K562 treated with DMSO at 1 percent for 24 hours (cell line): ENCODE measurements around the gene C2. TPM values are rescaled to one million over a fixed set of nuclear protein-coding genes. Genes with fewer than 3 reads are reported as not detected.

Experiments
- total RNA-seq: library from RNA; unstranded; fragments of 300-600 nt; gene quantifications from 2 replicates; pipeline ENCODE4 v1.2.3, GENCODE V29; 2022; ENCODE audit warnings: low read depth; ENCODE audit not compliant: insufficient read depth

C2 gene
- 7.2 and 10.1 TPM in 2 replicates for total RNA-seq

GRCh38 chr6:31927242-31927862 lies at the start of gene C2:
Gene C2, plus strand, starts transcription at chr6:31927717. Its CDS starts 36 bp downstream, at chr6:31927753.

GRCh38 chr6:31878726-31879125 lies 48.8 kb upstream of the C2 start, which contains the start of gene SLC44A4:
Gene SLC44A4, minus strand, starts transcription at chr6:31878997. Its CDS starts 17 bp downstream, at chr6:31878980.

GRCh38 chr6:31897612-31898382 lies 29.7 kb upstream of the C2 start, which contains the start of gene EHMT2:
Gene EHMT2, minus strand, starts transcription at chr6:31897698. Its CDS starts 21 bp downstream, at chr6:31897677.

GRCh38 chr6:31901953-31902643 lies 25.4 kb upstream of the C2 start, which contains the start of gene ZBTB12:
Gene ZBTB12, minus strand, starts transcription at chr6:31902086. Its CDS starts 781 bp downstream, at chr6:31901305.

GRCh38 chr6:31945507-31946369 lies 18.2 kb downstream of the C2 start, which contains the start of gene CFB:
Gene CFB, plus strand, starts transcription at chr6:31946095. Its CDS starts 127 bp downstream, at chr6:31946222.

GRCh38 chr6:31958741-31959739 lies 31.5 kb downstream of the C2 start, which contains the start of the genes NELFE and SKIC2:
Gene NELFE, minus strand, starts transcription at chr6:31958971. Its CDS starts 525 bp downstream, at chr6:31958446.
Gene SKIC2, plus strand, starts transcription at chr6:31959175. Its CDS starts 18 bp downstream, at chr6:31959193.

GRCh38 chr6:31971993-31972708 lies 44.6 kb downstream of the C2 start, which contains the start of gene DXO:
Gene DXO, minus strand, starts transcription at chr6:31972138. Its CDS starts 463 bp downstream, at chr6:31971675.

GRCh38 chr6:31981744-31982143 lies 54.2 kb downstream of the C2 start, which contains the start of gene C4A:
Gene C4A, plus strand, starts transcription at chr6:31982057. Its CDS starts 51 bp downstream, at chr6:31982108.

Other genes with a start within 250 kb of the C2 start
- gene LY6G5C, start 246.7 kb upstream of the C2 start, total RNA-seq = 0.45 TPM in 1 of 2 replicates, not detected in the other
- 104 and 110 TPM in 2 replicates for gene ABHD16A, start 224.4 kb upstream of the C2 start, total RNA-seq
- gene LY6G6F, start 220.9 kb upstream of the C2 start, total RNA-seq = not detected in 2 replicates
- gene LY6G6D, start 212.4 kb upstream of the C2 start, total RNA-seq = not detected in 2 replicates
- not detected in 2 replicates for gene LY6G6C, start 206.0 kb upstream of the C2 start, total RNA-seq
- not detected in 2 replicates for gene MPIG6B, start 204.3 kb upstream of the C2 start, total RNA-seq
- gene DDAH2, start 198.4 kb upstream of the C2 start, total RNA-seq = 60.3 and 69.2 TPM in 2 replicates
- gene CLIC1, start 191.2 kb upstream of the C2 start, total RNA-seq = 1,325 and 1,384 TPM in 2 replicates
- 31.2 and 34.8 TPM in 2 replicates for gene MSH5, start 187.7 kb upstream of the C2 start, total RNA-seq
- gene SAPCD1, start 165.1 kb upstream of the C2 start, total RNA-seq = 4.5 and 5.1 TPM in 2 replicates
- 5.7 and 7.6 TPM in 2 replicates for gene VWA7, start 150.4 kb upstream of the C2 start, total RNA-seq
- 128 and 134 TPM in 2 replicates for gene VARS1, start 132.0 kb upstream of the C2 start, total RNA-seq
- 164 and 168 TPM in 2 replicates for gene LSM2, start 120.8 kb upstream of the C2 start, total RNA-seq
- 4.2 and 4.5 TPM in 2 replicates for gene HSPA1L, start 112.4 kb upstream of the C2 start, total RNA-seq
- 1,066 and 1,122 TPM in 2 replicates for gene HSPA1A, start 112.2 kb upstream of the C2 start, total RNA-seq
- 895 and 916 TPM in 2 replicates for gene HSPA1B, start 100.0 kb upstream of the C2 start, total RNA-seq
- gene NEU1, start 64.9 kb upstream of the C2 start, total RNA-seq = 325 and 330 TPM in 2 replicates
- 10.9 and 11.4 TPM in 2 replicates for gene SLC44A4, start 48.7 kb upstream of the C2 start, total RNA-seq
- 93.8 and 95.0 TPM in 2 replicates for gene EHMT2, start 30.0 kb upstream of the C2 start, total RNA-seq
- gene ZBTB12, start 25.6 kb upstream of the C2 start, total RNA-seq = 8.6 and 11.4 TPM in 2 replicates
- 2.5 and 2.8 TPM in 2 replicates for gene CFB, start 18.4 kb downstream of the C2 start, total RNA-seq
- 120 and 122 TPM in 2 replicates for gene NELFE, start 31.3 kb downstream of the C2 start, total RNA-seq
- 75.7 and 86.4 TPM in 2 replicates for gene SKIC2, start 31.5 kb downstream of the C2 start, total RNA-seq
- gene DXO, start 44.4 kb downstream of the C2 start, total RNA-seq = 23.3 and 24.2 TPM in 2 replicates
- 4.4 and 5.0 TPM in 2 replicates for gene C4A, start 54.3 kb downstream of the C2 start, total RNA-seq
- gene C4B, start 87.1 kb downstream of the C2 start, total RNA-seq = 3.8 and 7.6 TPM in 2 replicates
- 0.49 and 1.4 TPM in 2 replicates for gene CYP21A2, start 110.7 kb downstream of the C2 start, total RNA-seq
- 23.0 and 27.2 TPM in 2 replicates for gene TNXB, start 181.6 kb downstream of the C2 start, total RNA-seq
- 120 and 121 TPM in 2 replicates for gene ATF6B, start 200.5 kb downstream of the C2 start, total RNA-seq
- gene FKBPL, start 202.6 kb downstream of the C2 start, total RNA-seq = 19.9 and 22.7 TPM in 2 replicates
- 7.6 and 8.4 TPM in 2 replicates for gene PRRT1, start 224.2 kb downstream of the C2 start, total RNA-seq
- 38.4 and 44.1 TPM in 2 replicates for gene PPT2, start 226.4 kb downstream of the C2 start, total RNA-seq
- gene EGFL8, start 236.9 kb downstream of the C2 start, total RNA-seq = 10.0 and 12.0 TPM in 2 replicates
- gene AGPAT1, start 248.4 kb downstream of the C2 start, total RNA-seq = 167 and 178 TPM in 2 replicates